HG03565 (cell line): ENCODE data around the gene CRHR2.

Source experiments
- ATAC-seq: cut with Tn5 transposase; IDR thresholded peaks from one replicate; pipeline ENCODE4 v1.9.1; 2021; ENCODE audit warnings: mild to moderate bottlenecking, moderate library complexity; ENCODE audit not compliant: unreplicated experiment

CRHR2 gene

GRCh38 chr7:30707391-30708357, 25.4 kb upstream of the CRHR2 start:
- no peak for ATAC-seq

DNA sequence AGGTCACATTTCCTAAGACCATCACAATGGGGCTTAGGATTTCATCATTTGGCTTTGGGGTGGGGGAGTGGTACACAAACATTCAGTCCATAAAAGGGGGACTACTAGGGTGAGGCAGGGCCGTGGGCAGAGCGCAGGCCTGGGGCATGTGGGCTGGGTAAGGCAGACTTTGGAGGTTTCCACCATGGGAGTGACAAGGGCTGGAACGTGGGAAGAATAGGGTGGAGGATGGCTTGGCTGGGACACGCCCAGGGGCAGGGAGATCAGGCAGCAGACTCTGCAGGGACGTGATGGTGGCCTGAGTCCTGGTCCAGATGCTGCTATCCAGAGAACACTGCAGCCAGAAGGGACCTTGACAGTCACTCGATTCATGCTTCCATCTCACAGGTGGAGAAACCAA, 24.7 kb upstream of the CRHR2 start:
- no peak for ATAC-seq

DNA sequence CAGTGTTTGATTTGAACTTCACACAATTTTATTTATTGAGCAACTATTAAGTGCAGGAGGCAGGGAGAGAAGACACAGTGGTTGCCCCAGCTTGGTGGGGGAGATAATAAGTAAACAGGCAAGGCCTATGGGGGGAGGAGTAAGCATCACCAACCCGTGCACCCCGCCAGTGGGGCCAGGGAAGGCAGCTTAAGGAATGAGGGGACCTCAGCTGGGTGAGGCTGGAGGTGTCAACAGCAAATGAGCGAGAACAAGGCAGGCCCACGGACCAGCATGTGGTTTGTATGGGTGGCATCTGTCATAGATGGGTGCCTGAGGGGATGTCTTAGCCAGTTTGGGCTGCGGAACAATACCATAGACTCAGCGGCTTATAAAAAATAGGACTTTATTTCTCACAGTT, 24.1 kb upstream of the CRHR2 start:
- no peak for ATAC-seq

DNA sequence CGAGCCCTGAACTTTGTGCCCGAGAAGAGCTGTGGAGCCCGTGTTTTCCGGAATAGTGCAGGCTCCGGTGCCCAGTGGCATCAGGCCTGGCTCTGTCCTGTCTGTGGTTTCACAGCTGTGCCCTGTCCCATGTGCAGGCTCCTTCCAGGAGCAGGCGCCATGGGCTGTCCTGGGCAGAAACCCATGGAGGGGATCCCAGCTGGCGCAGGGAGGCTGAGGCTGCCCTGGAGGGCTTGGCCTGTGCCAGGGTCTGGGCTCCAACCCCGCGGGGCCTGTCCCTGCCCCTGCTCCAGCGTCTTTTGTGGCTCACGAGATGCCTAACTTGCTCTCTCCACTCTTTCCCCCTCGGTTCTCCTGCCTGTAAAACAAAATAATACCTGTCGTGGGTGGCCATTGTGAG, 23.3 kb upstream of the CRHR2 start:
- no peak for ATAC-seq

DNA sequence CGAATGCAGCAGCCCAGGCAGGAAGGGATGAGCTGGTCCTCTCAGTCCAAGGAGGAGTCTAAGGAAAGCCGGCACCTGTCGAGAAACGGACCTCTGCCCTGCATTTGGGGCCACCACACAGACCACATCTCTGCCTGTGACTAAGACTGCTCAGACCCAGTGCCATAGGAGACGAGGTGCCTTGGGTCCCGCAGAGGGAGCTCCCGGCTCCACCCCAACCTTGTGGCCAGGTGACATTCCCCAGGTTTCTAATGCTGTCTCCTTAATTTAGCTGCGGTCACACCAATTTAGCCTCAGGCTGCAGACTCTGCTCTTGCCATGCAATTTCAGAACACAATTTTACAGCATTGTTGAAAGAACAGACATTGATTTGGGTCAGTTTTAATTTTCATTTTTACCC, 22.8 kb upstream of the CRHR2 start:
- no peak for ATAC-seq

DNA sequence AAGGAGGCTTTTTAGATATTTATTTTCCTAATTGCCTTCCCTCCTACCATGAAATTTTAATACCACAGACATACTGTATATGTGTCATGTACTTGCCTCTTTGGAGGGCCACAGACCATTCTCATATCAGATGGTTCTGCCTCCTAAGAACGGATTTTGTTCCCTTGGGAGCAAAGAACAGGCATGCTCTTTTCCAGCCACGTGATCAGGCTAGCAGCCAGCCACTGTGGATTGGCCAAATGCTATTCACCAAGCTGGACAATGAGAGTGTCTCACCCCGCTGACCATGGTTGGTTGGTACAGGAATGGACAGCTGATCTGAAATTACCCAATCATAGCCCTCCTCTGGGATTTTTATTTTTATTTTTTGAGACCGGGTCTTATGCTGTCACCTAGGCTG, 21.5 kb upstream of the CRHR2 start:
- no peak for ATAC-seq

GRCh38 chr7:30702200-30702599, 19.9 kb upstream of the CRHR2 start:
- ATAC-seq = no peak

- no peak for ATAC-seq
Measured at GRCh38 chr7:30700941-30701340, 18.7 kb upstream of the CRHR2 start.

GRCh38 chr7:30699706-30700495, 17.6 kb upstream of the CRHR2 start:
- no peak for ATAC-seq

- ATAC-seq = no peak
Measured at GRCh38 chr7:30698481-30698880, 16.2 kb upstream of the CRHR2 start.

DNA sequence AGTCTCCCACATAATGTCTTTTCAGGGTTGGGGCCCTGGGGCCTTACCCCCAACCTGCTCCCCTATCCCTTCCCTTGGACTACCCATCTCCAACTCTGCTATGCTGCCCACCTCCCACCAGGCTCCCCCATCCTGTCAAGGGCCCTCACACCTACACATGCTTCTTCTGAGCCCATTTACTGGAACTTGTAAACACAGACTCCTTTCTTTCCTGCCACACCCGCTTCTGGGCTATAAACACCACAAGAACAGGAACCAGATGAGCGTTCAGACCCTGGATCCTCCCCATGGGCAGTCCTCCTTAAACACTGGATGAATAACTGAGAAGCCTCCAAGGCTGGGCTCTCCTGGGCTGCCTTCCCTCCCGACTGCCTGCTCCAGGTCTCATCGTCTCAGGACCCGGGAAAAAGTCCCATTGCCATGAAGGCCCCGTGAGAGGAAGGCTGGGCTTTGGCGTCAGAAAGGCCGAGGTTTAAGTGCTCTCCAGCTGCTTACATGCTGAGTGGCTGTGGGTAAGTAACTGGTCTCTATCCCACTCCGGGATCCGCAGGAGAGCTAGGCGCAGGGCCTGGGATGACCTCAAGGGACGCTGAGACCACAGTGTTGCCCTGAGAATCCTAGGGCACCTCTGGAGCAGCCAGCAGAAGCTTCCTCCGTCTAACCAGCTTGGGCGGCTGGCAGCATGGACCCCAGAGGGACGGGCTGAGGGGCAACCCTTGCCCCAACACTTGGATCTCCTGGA, 15.6 kb upstream of the CRHR2 start:
- ATAC-seq = no peak

- ATAC-seq = no peak
Measured at GRCh38 chr7:30694774-30695721, 12.8 kb upstream of the CRHR2 start.

GRCh38 chr7:30694218-30694745, 12.0 kb upstream of the CRHR2 start:
- ATAC-seq = no peak

DNA sequence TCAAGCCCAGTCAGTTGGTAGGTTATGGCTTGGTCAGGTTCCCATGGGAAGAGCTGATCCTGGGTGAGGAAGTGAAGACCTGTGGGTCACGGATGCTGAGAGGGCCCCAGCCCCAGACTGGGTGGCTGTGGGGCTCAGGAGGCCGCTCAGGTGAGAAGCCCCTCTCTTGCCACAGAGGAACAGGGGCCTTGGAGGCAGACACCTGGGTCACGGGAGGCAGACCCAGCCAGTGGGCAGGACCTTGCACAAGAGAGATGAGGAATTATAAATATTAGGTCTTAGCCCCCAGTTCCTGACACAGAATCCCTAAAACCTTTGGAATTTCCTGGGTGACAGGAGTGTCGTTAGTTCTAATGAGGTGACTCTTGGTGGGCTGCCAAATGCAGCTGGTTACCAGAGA, 10.6 kb upstream of the CRHR2 start:
- ATAC-seq = no peak

GRCh38 chr7:30692438-30692837, 10.2 kb upstream of the CRHR2 start:
- ATAC-seq = no peak

DNA sequence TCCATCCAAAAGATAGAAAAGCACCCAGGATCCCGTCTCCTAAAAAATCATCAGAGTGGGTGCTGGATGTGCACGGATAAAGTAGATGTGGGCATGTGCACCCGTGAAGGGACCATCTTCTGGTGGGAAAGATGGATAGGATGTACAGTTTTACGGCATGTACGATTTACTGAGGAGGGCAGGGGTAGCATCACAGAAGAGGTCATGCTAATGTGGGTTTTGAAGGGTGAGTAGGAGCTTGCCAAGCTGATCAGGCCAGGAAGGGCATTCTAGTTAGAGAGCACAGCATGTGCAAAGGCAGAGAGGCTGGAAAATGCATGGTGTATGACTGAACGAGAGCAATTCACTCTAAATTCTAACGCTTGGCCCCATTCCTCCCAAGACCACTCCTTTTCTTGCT, 7.8 kb upstream of the CRHR2 start:
- ATAC-seq = no peak

DNA sequence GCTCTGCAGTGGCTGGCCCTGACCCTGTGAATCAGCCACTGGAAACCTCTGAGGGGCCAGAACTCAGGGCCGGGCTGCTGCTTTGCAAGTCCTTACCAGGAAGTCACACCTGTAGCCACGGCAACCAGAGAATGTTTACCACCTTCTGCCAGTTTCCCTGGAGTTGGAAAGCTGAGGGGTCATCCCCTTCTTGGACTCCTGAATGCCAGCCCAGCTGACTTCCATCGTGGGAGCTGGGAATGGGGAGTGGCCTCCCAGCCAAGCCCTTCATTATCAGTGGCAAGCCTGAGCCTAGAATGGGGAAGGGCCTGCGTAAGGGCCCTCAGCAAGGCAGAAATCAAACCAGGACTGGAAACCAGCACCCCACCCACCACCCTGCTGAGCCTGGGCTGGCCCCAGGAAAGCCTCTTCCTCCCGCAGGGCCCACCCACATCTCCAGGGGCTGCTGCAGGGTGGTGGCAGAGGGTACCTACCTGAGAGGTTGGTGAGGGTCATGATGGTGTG, 6.5 kb upstream of the CRHR2 start:
- no peak for ATAC-seq

DNA sequence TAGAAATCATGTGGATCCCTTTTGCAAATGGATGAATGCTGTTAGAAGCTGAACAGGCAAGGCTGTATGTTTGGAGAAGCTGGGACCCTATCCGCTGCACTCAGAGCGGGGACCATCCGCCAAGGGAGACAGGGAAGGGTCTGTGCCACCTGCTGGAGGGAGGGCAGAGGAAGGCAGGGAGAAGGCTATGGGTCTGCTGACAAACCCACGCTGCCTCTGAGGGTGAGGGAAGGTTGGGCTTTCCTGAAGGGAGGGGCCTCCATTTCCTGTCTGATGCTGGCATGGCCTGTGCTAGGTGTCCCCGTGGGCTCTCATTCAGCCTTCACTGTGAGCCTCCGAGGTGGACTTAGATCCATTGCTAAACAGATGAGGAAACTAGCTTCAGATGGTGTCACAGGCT, 5.3 kb upstream of the CRHR2 start:
- ATAC-seq = no peak

DNA sequence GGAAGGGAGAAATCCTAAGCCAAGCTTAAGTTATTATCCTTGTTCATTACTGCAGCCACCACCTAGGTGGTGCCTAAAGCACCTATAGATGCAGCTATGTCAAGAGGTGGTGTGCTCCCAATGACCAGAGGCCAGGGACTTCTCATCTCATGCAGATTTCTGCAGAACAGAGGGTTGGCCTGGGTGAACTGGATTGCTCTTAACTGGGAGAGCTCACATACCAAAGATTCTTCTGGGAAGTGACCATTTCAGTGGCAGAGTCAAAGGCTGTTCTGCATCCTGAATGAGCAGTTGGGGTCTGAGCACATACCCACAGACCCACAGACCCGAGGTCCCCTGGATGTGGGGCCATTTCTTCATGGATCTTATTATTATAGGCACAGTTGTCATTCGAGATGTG, 2.1 kb upstream of the CRHR2 start:
- ATAC-seq = no peak

GRCh38 chr7:30683816-30684215, 1.6 kb upstream of the CRHR2 start:
- ATAC-seq = no peak
